Liver (tissue), 9 donors: ENCODE data around the gene OTOG. TPM values are rescaled to one million over a fixed set of nuclear protein-coding genes. Genes with fewer than 3 reads are reported as not detected.

ENCODE experiments used
- DNase-seq: peaks from one replicate; pipeline ENCODE4 v3.0.0-alpha.2; 2017; ENCODE audit warnings: low spot score
- H3K27ac ChIP-seq, 2 donors: one replicate each; pipeline ENCODE4 v1.7.0; 2013; ENCODE audit warnings: inconsistent platforms in 2 of 2, low read length in 2 of 2, control low read depth in 1 of 2, low read depth in 1 of 2, mild to moderate bottlenecking in 1 of 2
- H3K27me3 ChIP-seq, 4 donors: one replicate each; pipeline versions ENCODE4 v1.6.1 to v1.7.0; 2013; ENCODE audit warnings: low read length in 3 of 4, inconsistent platforms in 1 of 4, mild to moderate bottlenecking in 1 of 4, moderate library complexity in 1 of 4; ENCODE audit not compliant: control insufficient read depth in 4 of 4, insufficient read depth in 4 of 4
- H3K36me3 ChIP-seq, 4 donors: one replicate each; pipeline versions ENCODE4 v1.6.1 to v1.7.0; 2013; ENCODE audit warnings: low read length in 3 of 4, mild to moderate bottlenecking in 3 of 4, low read depth in 1 of 4, moderate library complexity in 1 of 4; ENCODE audit not compliant: control insufficient read depth in 4 of 4, insufficient read depth in 3 of 4
- H3K4me1 ChIP-seq, 4 donors: one replicate each; pipeline versions ENCODE4 v1.6.1 to v1.7.0; 2013; ENCODE audit warnings: low read length in 3 of 4, mild to moderate bottlenecking in 3 of 4, moderate library complexity in 1 of 4; ENCODE audit not compliant: control insufficient read depth in 4 of 4, insufficient read depth in 4 of 4
- H3K4me3 ChIP-seq, 3 donors: one replicate each; pipeline versions ENCODE4 v1.6.1 to v1.7.0; 2013; ENCODE audit warnings: low read length in 3 of 3, control low read depth in 1 of 3, low read depth in 1 of 3, mild to moderate bottlenecking in 1 of 3
- H3K9ac ChIP-seq, 2 donors: one replicate each; pipeline ENCODE4 v1.7.0; 2013; ENCODE audit warnings: low read length in 2 of 2, mild to moderate bottlenecking in 2 of 2, moderate library complexity in 2 of 2, control low read depth in 1 of 2, low read depth in 1 of 2
- H3K9me3 ChIP-seq, 4 donors: one replicate each; pipeline versions ENCODE4 v1.6.1 to v1.7.0; 2013; ENCODE audit warnings: low read length in 3 of 4; ENCODE audit not compliant: control insufficient read depth in 4 of 4
- ATF3 ChIP-seq: IDR thresholded peaks from 2 replicates; pipeline ENCODE4 v1.6.1; 2016; ENCODE audit warnings: antibody characterized with exemption
- CTCF ChIP-seq: fragments of 150-350 bp; IDR thresholded peaks from 2 replicates; pipeline ENCODE4 v1.5.1; 2017; ENCODE audit warnings: improper control_type of control experiment, low read depth, low read length; ENCODE audit not compliant: missing input control
- EGR1 ChIP-seq, 2 donors: IDR thresholded peaks; 2 replicates each; pipeline ENCODE4 v1.6.1; 2016 to 2018; ENCODE audit warnings: antibody characterized with exemption in 2 of 2, low read depth in 2 of 2
- FOXA1 ChIP-seq: IDR thresholded peaks from 2 replicates; pipeline ENCODE4 v1.6.1; 2016; ENCODE audit warnings: antibody characterized with exemption
- FOXA2 ChIP-seq: IDR thresholded peaks from 2 replicates; pipeline ENCODE4 v1.6.1; 2016; ENCODE audit warnings: antibody characterized with exemption
- GABPA ChIP-seq, 2 donors: IDR thresholded peaks in 1 of 2; conservative IDR thresholded peaks in 1 of 2; 2 replicates each; pipeline ENCODE4 v1.6.1; 2016; ENCODE audit warnings: antibody characterized with exemption in 2 of 2, mild to moderate bottlenecking in 1 of 2, moderate library complexity in 1 of 2
- HNF4A ChIP-seq, 2 donors: conservative IDR thresholded peaks; 2 replicates each; pipeline ENCODE4 v1.6.1; 2016; ENCODE audit warnings: antibody characterized with exemption in 2 of 2, mild to moderate bottlenecking in 2 of 2
- HNF4G ChIP-seq: IDR thresholded peaks from 2 replicates; pipeline ENCODE4 v1.6.1; 2016; ENCODE audit warnings: antibody characterized with exemption
- JUND ChIP-seq, 2 donors: IDR thresholded peaks; 2 replicates each; pipeline ENCODE4 v1.6.1; 2016; ENCODE audit warnings: antibody characterized with exemption in 2 of 2
- MAX ChIP-seq: IDR thresholded peaks from 2 replicates; pipeline ENCODE4 v1.6.1; 2016; ENCODE audit warnings: antibody characterized with exemption
- NR2F2 ChIP-seq: IDR thresholded peaks from 2 replicates; pipeline ENCODE4 v1.6.1; 2016; ENCODE audit warnings: antibody characterized with exemption
- RAD21 ChIP-seq, 2 donors: IDR thresholded peaks; 2 replicates each; pipeline ENCODE4 v1.6.1; 2016; ENCODE audit warnings: antibody characterized with exemption in 2 of 2, mild to moderate bottlenecking in 2 of 2
- REST ChIP-seq: IDR thresholded peaks from 2 replicates; pipeline ENCODE4 v1.6.1; 2016; ENCODE audit warnings: antibody characterized with exemption, mild to moderate bottlenecking
- RXRA ChIP-seq, 2 donors: IDR thresholded peaks; 2 replicates each; pipeline ENCODE4 v1.6.1; 2017 to 2018; ENCODE audit warnings: antibody characterized with exemption in 2 of 2, mild to moderate bottlenecking in 1 of 2
- SP1 ChIP-seq: IDR thresholded peaks from 2 replicates; pipeline ENCODE4 v1.6.1; 2018; ENCODE audit warnings: antibody characterized with exemption, mild to moderate bottlenecking
- TAF1 ChIP-seq: conservative IDR thresholded peaks from 2 replicates; pipeline ENCODE4 v1.6.1; 2016; ENCODE audit warnings: antibody characterized with exemption, mild to moderate bottlenecking
- YY1 ChIP-seq: IDR thresholded peaks from 2 replicates; pipeline ENCODE4 v1.6.1; 2016; ENCODE audit warnings: antibody characterized with exemption, mild to moderate bottlenecking
- ZBTB33 ChIP-seq: IDR thresholded peaks from 2 replicates; pipeline ENCODE4 v1.6.1; 2016; ENCODE audit warnings: antibody characterized with exemption
- WGBS: extraction: QIAGEN DNeasy Blood & Tissue Kit; methylation state at CpG from one replicate; pipeline ENCODE4 v1.1.7; 2013; 5-methylcytosine and 5-hydroxymethylcytosine counted together
- polyA plus RNA-seq, 2 donors: library from polyadenylated mRNA; stranded (reverse) in 1 of 2; unstranded in 1 of 2; fragments of 200-250 nt in 1 of 2; fragments of >200 nt in 1 of 2; fragmentation: Nextera tagmentation in 1 of 2; extraction: Ambion mirVana in 1 of 2; gene quantifications; one replicate each; pipeline versions ENCODE4 v1.2.1 to v1.2.3, GENCODE V29; 2013 to 2015
- total RNA-seq, 2 donors: library from RNA; depleted of rRNA; stranded (reverse); fragments of >200 nt; gene quantifications; one replicate each; pipeline ENCODE4 v1.2.3, GENCODE V29; 2014
- donor health status: healthy.
- donor health status: healthy.
- donor health status: healthy.
- donor health status: healthy.
- donor health status: healthy.

Gene OTOG
- total and polyA plus RNA-seq, 4 donors = not detected

- H3K9ac ChIP-seq = no peak overlapping the region
- TF ChIP-seq GABPA (IDR thresholded peaks at IDR 0.05 in 1 of 2, conservative IDR thresholded peaks at IDR 0.05 in 1 of 2) = no peak
- TF ChIP-seq FOXA2 = no peak
- TF ChIP-seq REST = no peak
- TF ChIP-seq RXRA (IDR thresholded peaks at IDR 0.05) = no peak
- no peak for TF ChIP-seq NR2F2
- no peak for TF ChIP-seq ZBTB33
- TF ChIP-seq HNF4G = no peak
- no peak for TF ChIP-seq HNF4A (conservative IDR thresholded peaks at IDR 0.05)
- no peak for TF ChIP-seq JUND (IDR thresholded peaks at IDR 0.05)
- TF ChIP-seq YY1 = no peak
- no peak for TF ChIP-seq RAD21 (IDR thresholded peaks at IDR 0.05)
- no peak for TF ChIP-seq MAX
- no peak for TF ChIP-seq SP1
- no peak for TF ChIP-seq TAF1
- no peak for TF ChIP-seq EGR1 (IDR thresholded peaks at IDR 0.05; ENCODE audit: low read depth in 2 of 2)
- TF ChIP-seq ATF3 = no peak
- TF ChIP-seq FOXA1 = no peak
- TF ChIP-seq CTCF = no peak
- no peaks in the 10 kb centered on the region for H3K4me1 ChIP-seq
- no peak overlapping the region for H3K27ac ChIP-seq
- DNase-seq = no peak
- no peak overlapping the region for H3K4me3 ChIP-seq
- no peaks in the 10 kb centered on the region for H3K27me3 ChIP-seq
- no peaks in the 10 kb centered on the region for H3K36me3 ChIP-seq
- 88% methylated on average over 17 of the region's 17 CpGs for WGBS
- no peaks in the 10 kb centered on the region for H3K9me3 ChIP-seq
Measured at GRCh38 chr11:17522655-17523054, 24.4 kb upstream of the OTOG start.
